ENCODE results near the gene IGF2R. TPM values are rescaled to one million over a fixed set of nuclear protein-coding genes. Genes with fewer than 3 reads are reported as not detected.
A peak's percentile ranks its signal among the peaks of the same experiment; 100 is the strongest.

IGF2R gene
- total and polyA plus RNA-seq, 2 of the 13 experiments (the other 11 are each of a cell fraction or from before 2014, with no cell fraction given): 38.3 to 70.0 TPM

DNA sequence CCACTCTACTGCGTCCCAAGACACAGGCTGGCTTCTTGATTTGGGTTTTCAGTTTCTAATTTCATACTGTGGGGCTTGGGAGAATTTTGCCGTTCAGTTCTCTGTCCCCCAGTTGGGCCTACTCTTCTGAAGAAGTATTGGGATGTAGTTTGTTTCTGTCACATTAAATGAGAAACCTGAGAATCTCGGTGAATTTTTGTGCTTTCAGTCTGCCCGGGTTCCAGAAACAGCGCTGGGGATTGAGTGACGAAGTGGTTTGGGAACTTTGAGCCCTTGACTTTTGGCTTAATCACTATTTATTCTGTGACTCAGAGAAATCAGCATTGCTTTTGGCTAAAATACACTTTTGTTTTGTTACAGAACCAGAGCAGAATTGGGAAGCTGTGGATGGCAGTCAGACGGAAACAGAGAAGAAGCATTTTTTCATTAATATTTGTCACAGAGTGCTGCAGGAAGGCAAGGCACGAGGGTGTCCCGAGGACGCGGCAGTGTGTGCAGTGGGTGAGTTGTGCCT lies 74.0 kb downstream of the IGF2R start:
- ChIA-PET POLR2A (interaction anchor here (1.2 to 1.4 kb wide), 3 partner anchors 72 to 317 kb away, joined by 3 to 6 read pairs (median 3); no protein-coding TSS in a partner anchor), CTCF (ENCODE audit: low intra/inter-chr PET ratio, low total read pairs) (no interaction called here)
- Histone ChIP-seq H3K9ac (ENCODE audit: insufficient read depth, low read depth, low read length) (peak overlapping the region; percentile 41; the same call in 1 of the 2 replicates), H4K20me1 (ENCODE audit: insufficient read depth, low read length) (peaks cover 3% of the 10 kb centered on the region; the same call in 1 of the 2 replicates), H3K9me3 (ENCODE audit: low read length) (no peaks in the 10 kb centered on the region), H3K27ac (ENCODE audit: extremely low read length, insufficient read depth, low read length) (peak overlapping the region; percentile 68), H2AFZ (ENCODE audit: low read length) (no peak overlapping the region), H3K4me1 (ENCODE audit: insufficient read depth, low read length) (peaks cover 34% of the 10 kb centered on the region), H3K4me3 (replicated peaks in 1 of 3; ENCODE audit: insufficient read depth in 1 of 3, low read depth in 2 of 3, low read length in 3 of 3) (peak overlapping the region in 1 of 3 experiments; percentile 8; a peak in 1 of 6 replicates), H3K27me3 (ENCODE audit: control insufficient read depth in 1 of 2, insufficient read depth in 2 of 2, low read length in 2 of 2) (no peaks in the 10 kb centered on the region), H3K36me3 (replicated peaks in 1 of 2; ENCODE audit: control insufficient read depth in 1 of 2, insufficient read depth in 2 of 2, low read length in 2 of 2) (peaks cover 26 to 84% of the 10 kb centered on the region in 2 experiments), H3K79me2 (ENCODE audit: insufficient read depth, low read length) (no peaks in the 10 kb centered on the region), H3K4me2 (ENCODE audit: low read depth, low read length) (peak overlapping the region; percentile 56)
- intact Hi-C loops (cut with micrococcal nuclease; ENCODE audit: unreplicated experiment) (loop anchor here (5.0 kb wide), 2 partner anchors 61 to 181 kb away; no protein-coding TSS in a partner anchor), in situ Hi-C loops (cut with HindIII; ENCODE audit: extremely low pct_ligation_motif_present, low pct_unique_long_range_greater_than_20kb) (loop anchor here (5.0 kb wide), 1 partner anchor 71 kb away; no protein-coding TSS in a partner anchor)
- no TSS peak for BruUV-seq (replicated peaks)
- DNase-seq (ENCODE audit: low spot score) (peak; percentile 86), FAIRE-seq (peak; percentile 88), ATAC-seq (peak; percentile 81)
- 16% methylated on average over 11 of the region's 11 CpGs for WGBS (ENCODE audit: low lambda C conversion rate)
- TF ChIP-seq FOXA3 (CRISPR knock-in tag; IDR thresholded peaks at IDR 0.05): peak; percentile 88
- TF ChIP-seq JUND (CRISPR knock-in tag; IDR thresholded peaks at IDR 0.05): peak; percentile 87
- TF ChIP-seq ZNF20 (CRISPR knock-in tag; IDR thresholded peaks at IDR 0.05): no peak
- no peak for TF ChIP-seq ZNF275 (CRISPR knock-in tag; IDR thresholded peaks at IDR 0.05; ENCODE audit: borderline replicate concordance)
- TF ChIP-seq ZNF816 (CRISPR knock-in tag; IDR thresholded peaks at IDR 0.05; ENCODE audit: borderline replicate concordance): no peak
- no peak for TF ChIP-seq ZNF30 (CRISPR knock-in tag; IDR thresholded peaks at IDR 0.05)
- peak; percentile 93 for TF ChIP-seq JUNB (CRISPR knock-in tag; IDR thresholded peaks at IDR 0.05; ENCODE audit: borderline replicate concordance)
- no peak for TF ChIP-seq ZZZ3 (CRISPR knock-in tag; IDR thresholded peaks at IDR 0.05; ENCODE audit: borderline replicate concordance)
- peak; percentile 27; the same call in 1 of the 2 replicates for TF ChIP-seq GATA4 (IDR thresholded peaks at IDR 0.05; ENCODE audit: borderline replicate concordance, low read depth)
- no peak for TF ChIP-seq GLI4 (CRISPR knock-in tag; IDR thresholded peaks at IDR 0.05; ENCODE audit: borderline replicate concordance)
- no peak for TF ChIP-seq HOXA7 (CRISPR knock-in tag; IDR thresholded peaks at IDR 0.05)
- no peak for TF ChIP-seq DMAP1 (CRISPR knock-in tag; IDR thresholded peaks at IDR 0.05)
- TF ChIP-seq ASH2L (IDR thresholded peaks at IDR 0.05; ENCODE audit: insufficient read length, low read depth, low read length): peak; percentile 74
- TF ChIP-seq ZNF557 (CRISPR knock-in tag; IDR thresholded peaks at IDR 0.05): peak; percentile 57; the same call in 1 of the 2 replicates
- TF ChIP-seq ZFP36L2 (CRISPR knock-in tag; IDR thresholded peaks at IDR 0.05): no peak
- TF ChIP-seq ZNF431 (CRISPR knock-in tag; IDR thresholded peaks at IDR 0.05; ENCODE audit: borderline replicate concordance, low read depth): no peak
- TF ChIP-seq CREB1 (IDR thresholded peaks at IDR 0.05): peak; percentile 59
- TF ChIP-seq CREB1 (CRISPR knock-in tag; IDR thresholded peaks at IDR 0.05): peak; percentile 26; the same call in 1 of the 2 replicates
- TF ChIP-seq ZNF572 (CRISPR knock-in tag; IDR thresholded peaks at IDR 0.05): no peak
- no peak for TF ChIP-seq BRCA1 (CRISPR knock-in tag; IDR thresholded peaks at IDR 0.05)
- TF ChIP-seq NR2F6 (IDR thresholded peaks at IDR 0.05): peak; percentile 46; the same call in 1 of the 2 replicates
- peak; percentile 60; the same call in 1 of the 2 replicates for TF ChIP-seq NR2F6 (CRISPR knock-in tag; IDR thresholded peaks at IDR 0.05)
- TF ChIP-seq TFE3 (CRISPR knock-in tag; IDR thresholded peaks at IDR 0.05): peak; percentile 43; the same call in 1 of the 2 replicates

All from HepG2 (cell line).